Karpas-422 (cell line): ENCODE results near the gene RPL37. TPM values are rescaled to one million over a fixed set of nuclear protein-coding genes. Genes with fewer than 3 reads are reported as not detected.
"Not testable (repeated sequence)": the region's sequence is repeated elsewhere in the genome, so short reads cannot be mapped to it uniquely, and the experiment has no call there.

Experiments used
- DNase-seq: peaks from one replicate; pipeline ENCODE4 v3.0.0-alpha.2; 2015
- H2AFZ ChIP-seq: fragments of 200-600 bp; sonication (generic); 2 replicates; pipeline ENCODE4 v1.6.1; 2014; ENCODE audit warnings: antibody characterized with exemption, low read length, mixed read lengths
- H3K27ac ChIP-seq: fragments of 200-600 bp; sonication (generic); 2 replicates; pipeline ENCODE4 v1.5.1; 2014; ENCODE audit warnings: mild to moderate bottlenecking, low read length, moderate library complexity
- H3K27me3 ChIP-seq: fragments of 200-600 bp; sonication (generic); 2 replicates; pipeline ENCODE4 v1.6.1; 2014; ENCODE audit warnings: low read length, mixed read lengths
- H3K36me3 ChIP-seq: fragments of 200-600 bp; sonication (generic); 2 replicates; pipeline ENCODE4 v1.6.1; 2014; ENCODE audit warnings: low read length, mixed read lengths; ENCODE audit not compliant: insufficient read depth
- H3K4me1 ChIP-seq: fragments of 200-600 bp; sonication (generic); 2 replicates; pipeline ENCODE4 v1.6.1; 2014; ENCODE audit warnings: mild to moderate bottlenecking, low read length, mixed read lengths
- H3K4me2 ChIP-seq: fragments of 200-600 bp; sonication (generic); 2 replicates; pipeline ENCODE4 v1.6.1; 2014; ENCODE audit warnings: low read length, low read depth, mild to moderate bottlenecking; ENCODE audit not compliant: poor library complexity, severe bottlenecking
- H3K4me3 ChIP-seq: fragments of 200-600 bp; sonication (generic); 2 replicates; pipeline ENCODE4 v1.5.1; 2014; ENCODE audit warnings: mild to moderate bottlenecking, antibody characterized with exemption, low read length, mixed read lengths
- H3K79me2 ChIP-seq: fragments of 200-600 bp; sonication (generic); 2 replicates; pipeline ENCODE4 v1.6.1; 2014; ENCODE audit warnings: mild to moderate bottlenecking, low read length, mixed read lengths
- H3K9ac ChIP-seq: fragments of 200-600 bp; sonication (generic); 2 replicates; pipeline ENCODE4 v1.6.0; 2014; ENCODE audit warnings: low read length
- H3K9me2 ChIP-seq: fragments of 200-600 bp; sonication (generic), shearing (Covaris generic); replicated peaks from 2 replicates; pipeline ENCODE4 v1.6.0; 2014; ENCODE audit warnings: mild to moderate bottlenecking, low read length, moderate library complexity; ENCODE audit not compliant: insufficient read depth
- H3K9me3 ChIP-seq: fragments of 300-700, 200-600 bp; sonication (generic); 2 replicates; pipeline ENCODE4 v1.6.1; 2014; ENCODE audit warnings: low read length, mixed read lengths
- H4K20me1 ChIP-seq: fragments of 200-600 bp; sonication (generic); 2 replicates; pipeline ENCODE4 v1.6.1; 2014; ENCODE audit warnings: mild to moderate bottlenecking, antibody characterized with exemption, low read length, low read depth; ENCODE audit not compliant: insufficient read depth
- total RNA-seq: library from RNA; depleted of rRNA; stranded (reverse); fragments of >200 nt; shearing (Covaris generic); gene quantifications from 2 replicates; pipeline ENCODE4 v1.2.3, GENCODE V29; 2014; ENCODE audit warnings: low replicate concordance

RPL37 gene
- total RNA-seq, 1 experiment from 2014 or later, result 3,939 TPM

DNA sequence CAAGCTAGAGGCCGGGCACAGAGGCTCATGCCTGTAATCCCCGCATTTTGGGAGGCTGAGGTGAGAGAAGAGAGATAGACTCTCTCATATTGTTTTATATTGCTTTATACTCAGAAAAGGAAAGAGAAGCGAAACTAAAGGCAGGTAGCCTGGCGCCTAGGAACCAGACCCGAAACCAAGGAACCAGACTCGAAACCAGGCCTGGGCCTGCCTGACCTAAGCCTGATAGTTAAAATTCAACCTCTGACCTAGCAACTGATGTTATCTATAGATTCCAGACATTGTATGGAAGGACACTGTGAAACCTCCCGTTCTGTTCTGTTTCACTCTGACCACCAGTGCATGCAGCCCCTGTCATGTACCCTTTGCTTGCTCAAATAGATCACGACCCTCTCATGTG, 37.2 kb upstream of the RPL37 start:
- not testable (repeated sequence) for H3K4me2 ChIP-seq, DNase-seq, H4K20me1 ChIP-seq, H3K27ac ChIP-seq, H3K4me3 ChIP-seq, H3K36me3 ChIP-seq, H3K79me2 ChIP-seq, H3K9me2 ChIP-seq, H2AFZ ChIP-seq, H3K9ac ChIP-seq, H3K27me3 ChIP-seq, H3K9me3 ChIP-seq, H3K4me1 ChIP-seq

DNA sequence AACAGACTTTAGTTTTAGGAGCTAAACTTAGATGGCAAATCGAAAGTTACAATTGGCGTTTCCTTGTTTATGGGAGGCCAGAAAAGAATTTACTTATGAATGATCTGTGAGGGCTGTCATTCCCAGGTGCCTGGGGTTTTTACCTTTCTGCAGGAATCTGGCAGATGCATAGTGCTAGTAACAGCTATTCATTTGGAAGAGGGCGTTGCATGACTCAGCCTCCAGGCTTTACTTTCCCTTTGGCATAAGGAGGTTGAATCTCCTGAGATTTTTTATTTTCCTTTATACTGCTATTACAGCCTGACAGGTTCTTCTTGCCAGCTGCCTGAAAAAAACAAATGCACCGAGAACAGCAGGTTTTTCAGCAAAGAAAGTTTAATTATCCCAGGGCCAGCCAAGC, 36.2 kb upstream of the RPL37 start:
- Histone ChIP-seq H3K4me2 (no peak overlapping the region), H3K36me3 (no peaks in the 10 kb centered on the region), H2AFZ (no peak overlapping the region), H3K27me3 (no peaks in the 10 kb centered on the region), H3K9me3 (no peaks in the 10 kb centered on the region), H3K4me1 (peaks cover 4% of the 10 kb centered on the region; the same call in 1 of the 2 replicates), H3K9me2 (no peaks in the 10 kb centered on the region), H3K4me3 (no peak overlapping the region), H3K27ac (no peak overlapping the region), H3K79me2 (no peaks in the 10 kb centered on the region), H3K9ac (no peak overlapping the region), H4K20me1 (no peaks in the 10 kb centered on the region)
- DNase-seq, result no peak

DNA sequence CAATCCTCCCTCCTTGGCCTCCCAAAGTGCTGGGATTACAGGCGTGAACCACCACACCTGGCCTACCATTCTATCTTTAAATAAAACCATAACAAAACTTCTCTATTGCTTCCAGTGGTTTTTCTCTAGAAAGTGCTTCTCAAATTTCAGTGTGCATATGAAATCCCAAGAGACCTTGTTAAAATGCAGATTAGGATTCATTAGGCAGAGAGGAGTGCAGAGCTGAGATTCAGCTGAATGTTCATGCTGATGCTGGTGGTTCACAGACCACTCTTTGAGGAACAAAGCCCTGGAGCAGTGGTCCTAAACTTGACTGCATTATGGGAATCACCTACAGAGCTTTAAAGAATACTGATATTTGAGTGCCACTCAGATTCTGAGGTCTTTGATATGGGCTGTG, 34.4 kb upstream of the RPL37 start:
- no peaks in the 10 kb centered on the region for H3K27me3 ChIP-seq
- no peaks in the 10 kb centered on the region for H3K9me2 ChIP-seq
- H4K20me1 ChIP-seq, result no peaks in the 10 kb centered on the region
- H3K36me3 ChIP-seq, result no peaks in the 10 kb centered on the region
- no peak overlapping the region for H3K27ac ChIP-seq
- H3K4me1 ChIP-seq, result peaks cover 4% of the 10 kb centered on the region; the same call in 1 of the 2 replicates
- peak; percentile 48 for DNase-seq
- no peak overlapping the region for H2AFZ ChIP-seq
- H3K9me3 ChIP-seq, result no peaks in the 10 kb centered on the region
- H3K4me3 ChIP-seq, result no peak overlapping the region
- H3K9ac ChIP-seq, result no peak overlapping the region
- no peak overlapping the region for H3K4me2 ChIP-seq
- H3K79me2 ChIP-seq, result no peaks in the 10 kb centered on the region

DNA sequence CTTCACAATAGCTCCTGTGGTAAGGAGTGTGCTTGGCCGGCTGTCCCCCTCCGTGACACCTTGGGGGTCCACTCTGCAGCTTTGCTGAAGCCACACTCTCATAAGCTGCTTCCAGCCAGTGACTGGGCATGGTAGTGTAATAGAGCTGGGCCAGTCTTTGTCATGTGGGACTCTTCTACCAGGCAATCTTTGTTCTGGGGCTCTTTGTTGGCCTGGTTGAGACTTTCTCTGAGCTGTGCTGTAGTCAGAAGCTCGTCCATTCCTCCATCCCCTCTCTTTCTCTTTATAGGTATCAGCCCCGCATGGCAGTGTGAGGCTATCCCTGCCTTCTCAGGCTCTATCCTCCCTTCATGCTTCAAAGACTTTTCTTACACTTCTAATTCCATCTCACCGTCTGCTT, 31.8 kb upstream of the RPL37 start:
- no peak overlapping the region for H2AFZ ChIP-seq
- no peaks in the 10 kb centered on the region for H3K27me3 ChIP-seq
- H3K9ac ChIP-seq, result no peak overlapping the region
- H3K4me3 ChIP-seq, result no peak overlapping the region
- no peaks in the 10 kb centered on the region for H3K36me3 ChIP-seq
- no peak for DNase-seq
- no peak overlapping the region for H3K27ac ChIP-seq
- H3K9me3 ChIP-seq, result no peaks in the 10 kb centered on the region
- H3K4me2 ChIP-seq, result no peak overlapping the region
- H3K4me1 ChIP-seq, result peaks cover 4% of the 10 kb centered on the region; the same call in 1 of the 2 replicates
- no peaks in the 10 kb centered on the region for H3K79me2 ChIP-seq
- H4K20me1 ChIP-seq, result no peaks in the 10 kb centered on the region
- no peaks in the 10 kb centered on the region for H3K9me2 ChIP-seq

- not testable (repeated sequence) for H3K4me2 ChIP-seq, H3K9me3 ChIP-seq, H3K4me1 ChIP-seq, DNase-seq, H3K27ac ChIP-seq, H3K9ac ChIP-seq, H3K36me3 ChIP-seq, H2AFZ ChIP-seq, H4K20me1 ChIP-seq, H3K27me3 ChIP-seq, H3K79me2 ChIP-seq, H3K4me3 ChIP-seq, H3K9me2 ChIP-seq
Measured at GRCh38 chr5:40865004-40865403, 30.0 kb upstream of the RPL37 start.

DNA sequence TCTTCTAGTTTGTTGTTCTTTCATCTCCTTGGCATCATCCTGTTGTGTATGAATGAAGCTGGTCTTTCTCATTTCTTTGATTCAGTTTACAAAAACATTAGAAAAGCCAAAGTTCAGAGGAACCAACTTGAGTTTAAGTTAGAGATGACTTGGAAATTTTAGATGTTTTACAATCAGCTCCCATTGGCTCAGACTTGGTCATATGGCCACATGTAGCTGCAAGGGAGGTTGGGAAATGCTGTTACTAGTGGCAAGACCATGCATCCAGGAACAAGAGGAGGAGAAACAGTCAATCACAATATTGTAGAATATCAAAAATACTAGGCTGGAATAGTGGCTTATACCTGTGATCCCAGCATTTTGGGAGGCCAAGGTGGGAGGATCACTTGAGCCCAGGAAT, 25.7 kb upstream of the RPL37 start:
- Histone ChIP-seq H2AFZ (no peak overlapping the region), H3K9me3 (no peaks in the 10 kb centered on the region), H3K36me3 (no peaks in the 10 kb centered on the region), H3K4me3 (no peak overlapping the region), H3K9ac (no peak overlapping the region), H3K9me2 (no peaks in the 10 kb centered on the region), H3K27me3 (no peaks in the 10 kb centered on the region), H3K27ac (no peak overlapping the region), H3K4me1 (no peaks in the 10 kb centered on the region), H4K20me1 (no peaks in the 10 kb centered on the region), H3K79me2 (no peaks in the 10 kb centered on the region), H3K4me2 (no peak overlapping the region)
- no peak for DNase-seq

GRCh38 chr5:40853632-40854192, 18.7 kb upstream of the RPL37 start:
- H3K27me3 ChIP-seq, result no peaks in the 10 kb centered on the region

DNA sequence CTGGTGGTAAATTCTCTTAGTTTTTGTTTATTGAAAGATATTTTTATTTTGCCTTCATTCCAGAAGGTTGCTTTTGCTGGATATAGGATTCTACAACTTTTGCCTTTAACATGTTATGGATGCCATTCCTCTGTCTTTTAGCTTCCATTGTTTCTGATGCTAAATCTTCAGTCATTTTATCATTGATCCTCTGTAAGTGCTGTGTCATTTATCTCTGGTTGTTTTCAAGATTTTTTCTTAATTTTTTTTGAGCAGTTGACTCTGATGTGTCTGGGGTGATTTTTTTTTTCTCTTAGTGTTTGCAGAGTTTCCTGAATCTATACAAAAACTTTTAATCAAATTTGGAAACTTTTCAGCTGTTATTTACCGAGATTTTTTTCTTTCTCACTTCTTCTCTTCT, 12.5 kb upstream of the RPL37 start:
- no peak overlapping the region for H3K27ac ChIP-seq
- H3K9me3 ChIP-seq, result no peaks in the 10 kb centered on the region
- H3K27me3 ChIP-seq, result no peaks in the 10 kb centered on the region
- no peaks in the 10 kb centered on the region for H4K20me1 ChIP-seq
- H3K9ac ChIP-seq, result no peak overlapping the region
- H3K9me2 ChIP-seq, result no peaks in the 10 kb centered on the region
- H3K4me2 ChIP-seq, result no peak overlapping the region
- no peaks in the 10 kb centered on the region for H3K4me1 ChIP-seq
- H2AFZ ChIP-seq, result no peak overlapping the region
- DNase-seq, result no peak
- H3K4me3 ChIP-seq, result no peak overlapping the region
- no peaks in the 10 kb centered on the region for H3K36me3 ChIP-seq
- H3K79me2 ChIP-seq, result no peaks in the 10 kb centered on the region

More at GRCh38 chr5:40853632-40854192, 18.7 kb upstream of the RPL37 start:
- H3K4me1 ChIP-seq, result no peaks in the 10 kb centered on the region
- no peak overlapping the region for H2AFZ ChIP-seq
- no peak overlapping the region for H3K27ac ChIP-seq
- H3K4me3 ChIP-seq, result no peak overlapping the region
- no peaks in the 10 kb centered on the region for H3K36me3 ChIP-seq
- no peaks in the 10 kb centered on the region for H3K9me2 ChIP-seq
- no peaks in the 10 kb centered on the region for H3K79me2 ChIP-seq
- no peaks in the 10 kb centered on the region for H3K9me3 ChIP-seq
- H3K4me2 ChIP-seq, result no peak overlapping the region
- H3K9ac ChIP-seq, result no peak overlapping the region
- no peaks in the 10 kb centered on the region for H4K20me1 ChIP-seq
- no peak for DNase-seq

DNA sequence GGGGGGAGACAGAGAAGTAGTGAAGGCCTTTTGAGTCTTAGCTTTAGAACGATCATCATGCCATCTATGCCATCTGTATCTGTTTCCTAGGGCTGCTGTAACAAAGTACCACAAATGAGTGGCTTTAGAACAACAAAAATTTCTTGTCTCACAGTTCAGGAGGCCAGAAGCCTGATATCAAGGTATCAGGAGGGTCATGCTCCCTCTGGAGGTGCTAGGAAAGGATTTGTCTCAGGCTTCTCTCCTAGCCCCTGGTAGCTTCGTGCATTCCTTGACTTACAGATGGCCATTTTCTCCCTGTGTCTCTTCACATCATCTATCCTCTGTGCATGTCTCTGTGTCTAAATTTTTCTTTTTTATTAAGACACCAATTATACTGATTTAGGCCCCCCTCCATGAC, 11.3 kb upstream of the RPL37 start:
- peaks cover 7% of the 10 kb centered on the region for H3K4me1 ChIP-seq
- H3K4me3 ChIP-seq, result no peak overlapping the region
- H3K9me3 ChIP-seq, result no peaks in the 10 kb centered on the region
- H2AFZ ChIP-seq, result no peak overlapping the region
- H3K4me2 ChIP-seq, result no peak overlapping the region
- H3K27ac ChIP-seq, result no peak overlapping the region
- no peaks in the 10 kb centered on the region for H3K79me2 ChIP-seq
- H3K36me3 ChIP-seq, result no peaks in the 10 kb centered on the region
- H3K9ac ChIP-seq, result no peak overlapping the region
- no peaks in the 10 kb centered on the region for H3K9me2 ChIP-seq
- no peaks in the 10 kb centered on the region for H4K20me1 ChIP-seq
- no peak for DNase-seq
- H3K27me3 ChIP-seq, result no peaks in the 10 kb centered on the region
